HCT116 (cell line): ENCODE results near the gene SLC6A8. TPM values are rescaled to one million over a fixed set of nuclear protein-coding genes. Genes with fewer than 3 reads are reported as not detected.
"Not testable (repeated sequence)": the region's sequence is repeated elsewhere in the genome, so short reads cannot be mapped to it uniquely, and the experiment has no call there.

Experiments
- ATAC-seq: fragments of 200-7000 bp; cut with Tn5 transposase; 2 replicates; pipeline ENCODE4 v1.9.1; 2020; ENCODE audit warnings: mild to moderate bottlenecking, moderate library complexity
- BruUV-seq: library from RNA; stranded (reverse); fragments of 400-500 nt; replicated peaks from 2 replicates; lab custom pipeline; 2021; lab: Mats Ljungman, UMichigan
- CTCF ChIA-PET: fragments of 300-600 bp; sonication (Branson Sonifier 250); formaldehyde crosslinking; loops from one replicate; lab custom pipeline; 2021; ENCODE audit warnings: antibody characterized with exemption; lab: Charles Lee
- POLR2A ChIA-PET: fragments of 300-600, 350-600 bp; sonication (Branson Sonifier 250); formaldehyde crosslinking; loops from one replicate; lab custom pipeline; 2021; ENCODE audit warnings: antibody characterized with exemption; lab: Charles Lee
- RAD21 ChIA-PET, 2 experiments: fragments of 300-600 bp; sonication (Branson Sonifier 250); formaldehyde crosslinking; loops; one replicate each; lab custom pipeline; 2023; ENCODE audit warnings: low total read pairs in 2 of 2; ENCODE audit not compliant: uncharacterized antibody in 2 of 2, unreplicated experiment in 2 of 2, low non-redundant PET in 1 of 2; lab: Charles Lee
- DNase-seq: peaks from one replicate; pipeline ENCODE4 v3.0.0-alpha.2; 2010; ENCODE audit warnings: low read depth, low spot score
- H2AFZ ChIP-seq: fragments of 200-600 bp; shearing (Covaris generic), sonication (generic); 2 replicates; pipeline ENCODE4 v1.6.1; 2017; ENCODE audit warnings: low read depth, mixed run types, mixed read lengths, antibody characterized with exemption, low read length; ENCODE audit not compliant: poor library complexity, severe bottlenecking
- H3K27ac ChIP-seq: 2 replicates; pipeline ENCODE4 v1.5.1; 2012; ENCODE audit warnings: low read depth, low read length
- H3K27me3 ChIP-seq: fragments of 200-600 bp; sonication (generic); 2 replicates; pipeline ENCODE4 v1.6.1; 2016; ENCODE audit warnings: mixed run types, low read length, mixed read lengths; ENCODE audit not compliant: insufficient read depth
- H3K36me3 ChIP-seq, 2 experiments: fragments of 200-500 bp in 1 of 2; fragments of 200-600 bp in 1 of 2; sonication (Bioruptor generic) in 1 of 2; sonication (generic) in 1 of 2; 2 replicates each; pipeline versions ENCODE4 v1.5.1 to v1.6.1; 2014 to 2016; ENCODE audit warnings: low read length in 2 of 2, inconsistent platforms in 1 of 2, mixed read lengths in 1 of 2, mixed run types in 1 of 2; ENCODE audit not compliant: insufficient read depth in 2 of 2, control insufficient read depth in 1 of 2
- H3K4me1 ChIP-seq, 2 experiments: fragments of 200-600 bp in 1 of 2; sonication (generic) in 1 of 2; 2 replicates each; pipeline versions ENCODE4 v1.5.1 to v1.6.1; 2012 to 2017; ENCODE audit warnings: low read length in 2 of 2, inconsistent platforms in 1 of 2, mild to moderate bottlenecking in 1 of 2, mixed read lengths in 1 of 2, mixed run types in 1 of 2, moderate library complexity in 1 of 2; ENCODE audit not compliant: insufficient read depth in 2 of 2, control insufficient read depth in 1 of 2
- H3K4me2 ChIP-seq: fragments of 200-600 bp; sonication (generic); 2 replicates; pipeline ENCODE4 v1.6.1; 2017; ENCODE audit warnings: mixed run types, low read length, mixed read lengths
- H3K4me3 ChIP-seq, 2 experiments: fragments of 200-600 bp in 1 of 2; sonication (generic) in 1 of 2; replicated peaks in 1 of 2; 2 replicates each; pipeline ENCODE4 v1.5.1; 2011 to 2016; ENCODE audit warnings: low read length in 2 of 2, control low read depth in 1 of 2, low read depth in 1 of 2, mild to moderate bottlenecking in 1 of 2, mixed read lengths in 1 of 2, mixed run types in 1 of 2
- H3K79me2 ChIP-seq: fragments of 200-600 bp; sonication (generic); 2 replicates; pipeline ENCODE4 v1.6.1; 2017; ENCODE audit warnings: mild to moderate bottlenecking, mixed run types, low read length, moderate library complexity, mixed read lengths; ENCODE audit not compliant: insufficient read depth
- H3K9ac ChIP-seq: fragments of 200-600 bp; sonication (generic); 2 replicates; pipeline ENCODE4 v1.6.1; 2016; ENCODE audit warnings: low read length, mixed read lengths
- H3K9me2 ChIP-seq: fragments of 200-600 bp; sonication (generic), shearing (Covaris generic); 2 replicates; pipeline ENCODE4 v1.6.1; 2017; ENCODE audit warnings: mixed run types, mild to moderate bottlenecking, moderate library complexity; ENCODE audit not compliant: insufficient read depth
- H3K9me3 ChIP-seq, 2 experiments: fragments of 200-500 bp in 1 of 2; fragments of 200-600 bp in 1 of 2; sonication (Bioruptor generic) in 1 of 2; sonication (generic) in 1 of 2; 2 replicates each; pipeline ENCODE4 v1.6.1; 2014 to 2017; ENCODE audit warnings: low read length in 2 of 2, mixed read lengths in 2 of 2, inconsistent platforms in 1 of 2, low read depth in 1 of 2, mild to moderate bottlenecking in 1 of 2, mixed run types in 1 of 2, moderate library complexity in 1 of 2; ENCODE audit not compliant: control insufficient read depth in 1 of 2, insufficient read depth in 1 of 2
- H4K20me1 ChIP-seq: fragments of 200-600 bp; sonication (generic), shearing (Covaris generic); 2 replicates; pipeline ENCODE4 v1.6.1; 2017; ENCODE audit warnings: mixed run types, mild to moderate bottlenecking, moderate library complexity; ENCODE audit not compliant: insufficient read depth
- CBX3 ChIP-seq: IDR thresholded peaks from 2 replicates; pipeline ENCODE4 v1.6.1; 2012; ENCODE audit warnings: low read depth
- EGR1 ChIP-seq: IDR thresholded peaks from 2 replicates; pipeline ENCODE4 v1.6.1; 2012; ENCODE audit warnings: low read depth
- ELF1 ChIP-seq: IDR thresholded peaks from 2 replicates; pipeline ENCODE4 v1.6.1; 2012; ENCODE audit warnings: low read depth, borderline replicate concordance
- EZH2 ChIP-seq: fragments of 200-600 bp; sonication (generic); IDR thresholded peaks from 2 replicates; pipeline ENCODE4 v1.6.1; 2017; ENCODE audit warnings: antibody characterized with exemption, mixed run types
- EZH2phosphoT487 ChIP-seq: fragments of 200-600 bp; IDR thresholded peaks from 2 replicates; pipeline ENCODE4 v1.6.1; 2018; ENCODE audit warnings: antibody characterized with exemption, borderline replicate concordance
- JUND ChIP-seq: IDR thresholded peaks from 2 replicates; pipeline ENCODE4 v1.6.1; 2012
- MAX ChIP-seq: IDR thresholded peaks from 2 replicates; pipeline ENCODE4 v1.6.1; 2012
- POLR2A ChIP-seq: IDR thresholded peaks from 2 replicates; pipeline ENCODE4 v1.7.0; 2011; ENCODE audit warnings: borderline replicate concordance; ENCODE audit not compliant: insufficient read depth, insufficient read length; ENCODE audit errors: extremely low read depth
- POLR2AphosphoS5 ChIP-seq: IDR thresholded peaks from 2 replicates; pipeline ENCODE4 v1.6.1; 2011; ENCODE audit warnings: mild to moderate bottlenecking, low read depth, low read length, moderate library complexity
- SIN3A ChIP-seq: IDR thresholded peaks from 2 replicates; pipeline ENCODE4 v1.6.1; 2012; ENCODE audit warnings: low read depth
- YY1 ChIP-seq: IDR thresholded peaks from 2 replicates; pipeline ENCODE4 v1.6.1; 2011; ENCODE audit warnings: low read length, low read depth, moderate library complexity, mild to moderate bottlenecking; ENCODE audit not compliant: insufficient replicate concordance; ENCODE audit errors: extremely low read depth
- ZFX ChIP-seq: fragments of 450-650 bp; IDR thresholded peaks from 2 replicates; pipeline ENCODE4 v1.6.1; 2017
- intact Hi-C: fragments of 100-400 bp; cut with micrococcal nuclease; formaldehyde crosslinking; loops from 2 replicates; pipeline ENCODE4 v1.10.0; 2022
- total RNA-seq: library from RNA; stranded (reverse); gene quantifications from one replicate; pipeline ENCODE4 v1.2.1, GENCODE V29; 2021; ENCODE audit not compliant: unreplicated experiment
- TF ChIP-seq, protein P1 (sequence below): IDR thresholded peaks from 2 replicates; pipeline ENCODE4 v1.6.1; 2012; ENCODE audit warnings: low read depth
- TF ChIP-seq, protein P2 (sequence below): IDR thresholded peaks from 2 replicates; pipeline ENCODE4 v1.6.1; 2012
- TF ChIP-seq, protein P3 (sequence below), 3 experiments: fragments of 200-600 bp in 1 of 3; sonication (generic) in 1 of 3; IDR thresholded peaks in 2 of 3; conservative IDR thresholded peaks in 1 of 3; 2 replicates each; pipeline ENCODE4 v1.5.1; 2012 to 2017; ENCODE audit warnings: low read depth in 2 of 3, low read length in 2 of 3, antibody characterized with exemption in 1 of 3, borderline replicate concordance in 1 of 3, control low read depth in 1 of 3, mild to moderate bottlenecking in 1 of 3, mixed read lengths in 1 of 3, mixed run types in 1 of 3, moderate library complexity in 1 of 3; ENCODE audit not compliant: insufficient read depth in 1 of 3

Gene SLC6A8
- total RNA-seq, 1 experiment from 2014 or later = 101 TPM

DNA sequence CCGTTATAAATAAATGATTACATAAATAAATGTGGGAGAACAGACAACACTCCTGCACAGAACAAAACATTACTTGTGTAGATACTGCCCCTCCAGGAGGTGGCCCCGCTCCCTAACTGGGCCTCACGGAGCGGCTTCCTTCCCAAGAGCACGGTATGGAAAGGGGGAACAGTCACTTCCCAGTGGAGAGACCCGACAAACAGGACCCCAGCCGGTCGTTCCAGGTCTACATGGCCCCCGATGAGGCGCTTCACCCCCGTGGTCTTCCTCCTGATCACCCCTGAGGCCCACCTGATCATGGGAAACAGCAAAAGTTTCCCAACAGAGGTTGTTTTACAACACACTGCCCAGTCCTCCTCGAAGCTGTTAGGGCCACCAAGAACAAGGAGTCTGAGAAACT lies 6.6 kb upstream of the SLC6A8 start:
- POLR2A ChIA-PET = no interaction called here

GRCh38 chrX:153683486-153683885 lies 4.2 kb upstream of the SLC6A8 start:
- H2AFZ ChIP-seq, H3K36me3 ChIP-seq, H3K4me2 ChIP-seq, H3K79me2 ChIP-seq, DNase-seq, ATAC-seq, H3K27me3 ChIP-seq, H3K27ac ChIP-seq, H3K4me3 ChIP-seq, H4K20me1 ChIP-seq, H3K9me2 ChIP-seq, CTCF ChIA-PET, POLR2A ChIA-PET, RAD21 ChIA-PET, H3K9ac ChIP-seq, H3K9me3 ChIP-seq, intact Hi-C loops, BruUV-seq: not testable (repeated sequence)
- peaks cover 0 to 14% of the 10 kb centered on the region in 2 experiments; a peak in 2 of 4 replicates for H3K4me1 ChIP-seq

More for the DNA sequence above, 6.6 kb upstream of the SLC6A8 start:
- TF ChIP-seq SIN3A (no peak), EZH2phosphoT487 (no peak), ZFX (no peak), YY1 (no peak), JUND (no peak), CBX3 (no peak), ELF1 (no peak), EGR1 (no peak), POLR2AphosphoS5 (no peak), POLR2A (no peak), MAX (no peak), EZH2 (no peak)
- TF ChIP-seq, protein P1, sequence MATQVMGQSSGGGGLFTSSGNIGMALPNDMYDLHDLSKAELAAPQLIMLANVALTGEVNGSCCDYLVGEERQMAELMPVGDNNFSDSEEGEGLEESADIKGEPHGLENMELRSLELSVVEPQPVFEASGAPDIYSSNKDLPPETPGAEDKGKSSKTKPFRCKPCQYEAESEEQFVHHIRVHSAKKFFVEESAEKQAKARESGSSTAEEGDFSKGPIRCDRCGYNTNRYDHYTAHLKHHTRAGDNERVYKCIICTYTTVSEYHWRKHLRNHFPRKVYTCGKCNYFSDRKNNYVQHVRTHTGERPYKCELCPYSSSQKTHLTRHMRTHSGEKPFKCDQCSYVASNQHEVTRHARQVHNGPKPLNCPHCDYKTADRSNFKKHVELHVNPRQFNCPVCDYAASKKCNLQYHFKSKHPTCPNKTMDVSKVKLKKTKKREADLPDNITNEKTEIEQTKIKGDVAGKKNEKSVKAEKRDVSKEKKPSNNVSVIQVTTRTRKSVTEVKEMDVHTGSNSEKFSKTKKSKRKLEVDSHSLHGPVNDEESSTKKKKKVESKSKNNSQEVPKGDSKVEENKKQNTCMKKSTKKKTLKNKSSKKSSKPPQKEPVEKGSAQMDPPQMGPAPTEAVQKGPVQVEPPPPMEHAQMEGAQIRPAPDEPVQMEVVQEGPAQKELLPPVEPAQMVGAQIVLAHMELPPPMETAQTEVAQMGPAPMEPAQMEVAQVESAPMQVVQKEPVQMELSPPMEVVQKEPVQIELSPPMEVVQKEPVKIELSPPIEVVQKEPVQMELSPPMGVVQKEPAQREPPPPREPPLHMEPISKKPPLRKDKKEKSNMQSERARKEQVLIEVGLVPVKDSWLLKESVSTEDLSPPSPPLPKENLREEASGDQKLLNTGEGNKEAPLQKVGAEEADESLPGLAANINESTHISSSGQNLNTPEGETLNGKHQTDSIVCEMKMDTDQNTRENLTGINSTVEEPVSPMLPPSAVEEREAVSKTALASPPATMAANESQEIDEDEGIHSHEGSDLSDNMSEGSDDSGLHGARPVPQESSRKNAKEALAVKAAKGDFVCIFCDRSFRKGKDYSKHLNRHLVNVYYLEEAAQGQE = no peak
- TF ChIP-seq, protein P2, sequence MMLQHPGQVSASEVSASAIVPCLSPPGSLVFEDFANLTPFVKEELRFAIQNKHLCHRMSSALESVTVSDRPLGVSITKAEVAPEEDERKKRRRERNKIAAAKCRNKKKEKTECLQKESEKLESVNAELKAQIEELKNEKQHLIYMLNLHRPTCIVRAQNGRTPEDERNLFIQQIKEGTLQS = no peak
- TF ChIP-seq, protein P3, sequence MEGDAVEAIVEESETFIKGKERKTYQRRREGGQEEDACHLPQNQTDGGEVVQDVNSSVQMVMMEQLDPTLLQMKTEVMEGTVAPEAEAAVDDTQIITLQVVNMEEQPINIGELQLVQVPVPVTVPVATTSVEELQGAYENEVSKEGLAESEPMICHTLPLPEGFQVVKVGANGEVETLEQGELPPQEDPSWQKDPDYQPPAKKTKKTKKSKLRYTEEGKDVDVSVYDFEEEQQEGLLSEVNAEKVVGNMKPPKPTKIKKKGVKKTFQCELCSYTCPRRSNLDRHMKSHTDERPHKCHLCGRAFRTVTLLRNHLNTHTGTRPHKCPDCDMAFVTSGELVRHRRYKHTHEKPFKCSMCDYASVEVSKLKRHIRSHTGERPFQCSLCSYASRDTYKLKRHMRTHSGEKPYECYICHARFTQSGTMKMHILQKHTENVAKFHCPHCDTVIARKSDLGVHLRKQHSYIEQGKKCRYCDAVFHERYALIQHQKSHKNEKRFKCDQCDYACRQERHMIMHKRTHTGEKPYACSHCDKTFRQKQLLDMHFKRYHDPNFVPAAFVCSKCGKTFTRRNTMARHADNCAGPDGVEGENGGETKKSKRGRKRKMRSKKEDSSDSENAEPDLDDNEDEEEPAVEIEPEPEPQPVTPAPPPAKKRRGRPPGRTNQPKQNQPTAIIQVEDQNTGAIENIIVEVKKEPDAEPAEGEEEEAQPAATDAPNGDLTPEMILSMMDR (IDR thresholded peaks at IDR 0.05 in 2 of 3, conservative IDR thresholded peaks at IDR 0.05 in 1 of 3; ENCODE audit: borderline replicate concordance in 1 of 3, insufficient read depth in 1 of 3, low read depth in 2 of 3, low read length in 2 of 3) = no peak
- H3K4me1 ChIP-seq = peaks cover 0 to 2% of the 10 kb centered on the region in 2 experiments; a peak in 1 of 4 replicates
- no peaks in the 10 kb centered on the region for H3K27me3 ChIP-seq
- CTCF ChIA-PET = no interaction called here
- no peaks in the 10 kb centered on the region for H3K9me2 ChIP-seq
- H4K20me1 ChIP-seq = no peaks in the 10 kb centered on the region
- no peak overlapping the region for H2AFZ ChIP-seq
- no peak for DNase-seq
- RAD21 ChIA-PET = no interaction called here
- no peak for ATAC-seq
- no peaks in the 10 kb centered on the region for H3K36me3 ChIP-seq
- no peaks in the 10 kb centered on the region for H3K79me2 ChIP-seq
- H3K9me3 ChIP-seq = no peaks in the 10 kb centered on the region
- H3K4me3 ChIP-seq = no peak overlapping the region
- intact Hi-C loops = no loop called here
- no peak overlapping the region for H3K9ac ChIP-seq
- no peak overlapping the region for H3K27ac ChIP-seq
- H3K4me2 ChIP-seq = no peak overlapping the region
- no TSS peak for BruUV-seq
